GM18870 (cell line): Measurements from ENCODE around the gene KRTAP12-2.
"Not testable (repeated sequence)": the region's sequence is repeated elsewhere in the genome, so short reads cannot be mapped to it uniquely, and the experiment has no call there.

ENCODE experiments used
- ATAC-seq: cut with Tn5 transposase; IDR thresholded peaks from one replicate; pipeline ENCODE4 v1.9.1; 2021; ENCODE audit warnings: moderate library complexity; ENCODE audit not compliant: unreplicated experiment

Gene KRTAP12-2

GRCh38 chr21:44632067-44632466, 34.7 kb downstream of the KRTAP12-2 start:
- ATAC-seq, result no peak

GRCh38 chr21:44630440-44630839, 36.3 kb downstream of the KRTAP12-2 start:
- ATAC-seq, result no peak

- no peak for ATAC-seq
These were observed 37.9 kb downstream of the KRTAP12-2 start for GRCh38 chr21:44628707-44629391.

GRCh38 chr21:44627831-44628233, 38.9 kb downstream of the KRTAP12-2 start:
- not testable (repeated sequence) for ATAC-seq

GRCh38 chr21:44627181-44627822, 39.4 kb downstream of the KRTAP12-2 start:
- ATAC-seq, result not testable (repeated sequence)

- no peak for ATAC-seq
These were observed 40.0 kb downstream of the KRTAP12-2 start, which contains the start of gene KRTAP10-9 for GRCh38 chr21:44626673-44627143. KRTAP10-9 (plus strand) TSS chr21:44627093; CDS start chr21:44627172, 79 bp downstream.

GRCh38 chr21:44626262-44626661, 40.5 kb downstream of the KRTAP12-2 start:
- ATAC-seq, result no peak

- no peak for ATAC-seq
These were observed 41.0 kb downstream of the KRTAP12-2 start for GRCh38 chr21:44625756-44626155.

- no peak for ATAC-seq
These were observed 43.2 kb downstream of the KRTAP12-2 start for GRCh38 chr21:44623575-44623974.

- no peak for ATAC-seq
These were observed 46.8 kb downstream of the KRTAP12-2 start for GRCh38 chr21:44619886-44620285.

GRCh38 chr21:44618909-44619308, 47.8 kb downstream of the KRTAP12-2 start:
- no peak for ATAC-seq

GRCh38 chr21:44618504-44618903, 48.2 kb downstream of the KRTAP12-2 start:
- ATAC-seq, result no peak

- ATAC-seq, result no peak
These were observed 49.6 kb downstream of the KRTAP12-2 start for GRCh38 chr21:44617071-44617501.

GRCh38 chr21:44616591-44616926, 50.2 kb downstream of the KRTAP12-2 start:
- ATAC-seq, result no peak
